K562 (cell line): Measurements from ENCODE around the gene MAD1L1. TPM values are rescaled to one million over a fixed set of nuclear protein-coding genes. Genes with fewer than 3 reads are reported as not detected.

Experiments used
- ARNT ChIP-seq, 2 experiments: fragments of 450-650 bp; IDR thresholded peaks; 2 replicates each; pipeline ENCODE4 v1.6.1; 2016; ENCODE audit warnings: mild to moderate bottlenecking in 1 of 2
- BRF1 ChIP-seq: IDR thresholded peaks from 3 replicates; pipeline ENCODE4 v1.6.1; 2011; ENCODE audit warnings: borderline replicate concordance, mild to moderate bottlenecking; ENCODE audit not compliant: insufficient read length; ENCODE audit errors: extremely low read depth
- CBX2 ChIP-seq: fragments of 200-600 bp; sonication (generic); IDR thresholded peaks from one replicate; pipeline ENCODE4 v1.6.1; 2012; ENCODE audit warnings: mild to moderate bottlenecking, low read length, inconsistent platforms; ENCODE audit not compliant: insufficient read depth, poor library complexity, severe bottlenecking
- DNMT1 ChIP-seq: fragments of 450-650 bp; IDR thresholded peaks from 2 replicates; pipeline ENCODE4 v1.6.1; 2016; ENCODE audit warnings: antibody characterized with exemption, mild to moderate bottlenecking
- KDM4B ChIP-seq, 2 experiments: fragments of 450-650 bp in 1 of 2; sonication (generic) in 1 of 2; IDR thresholded peaks; 2 replicates each; pipeline ENCODE4 v1.6.1; 2016 to 2017; ENCODE audit warnings: borderline replicate concordance in 2 of 2, antibody characterized with exemption in 1 of 2, low read depth in 1 of 2, mild to moderate bottlenecking in 1 of 2
- LARP7 ChIP-seq: fragments of 450-650 bp; IDR thresholded peaks from 2 replicates; pipeline ENCODE4 v1.6.1; 2016
- MECOM ChIP-seq: fragments of 250-450 bp; sonication (Bioruptor Pico); IDR thresholded peaks from 2 replicates; pipeline ENCODE4 v1.8.0; 2022; ENCODE audit warnings: inconsistent platforms
- PRPF4 ChIP-seq: fragments of 200-400 bp; formaldehyde crosslinking; IDR thresholded peaks from one replicate; pipeline ENCODE4 v1.6.1; 2017; ENCODE audit warnings: low read length, low read depth, mild to moderate bottlenecking; ENCODE audit not compliant: insufficient read depth, poor library complexity, severe bottlenecking
- TGIF2 ChIP-seq: sonication (generic); formaldehyde crosslinking; IDR thresholded peaks from 2 replicates; pipeline ENCODE4 v1.8.1; 2022; ENCODE audit warnings: mild to moderate bottlenecking, missing genetic modification reagents, moderate library complexity
- ZNF384 ChIP-seq: IDR thresholded peaks from 2 replicates; pipeline ENCODE4 v1.6.1; 2012; ENCODE audit warnings: low read depth, low read length, improper control_type of control experiment
- ZNF766 ChIP-seq: fragments of 200-800 bp; sonication (Bioruptor generic); conservative IDR thresholded peaks from 2 replicates; pipeline ENCODE4 v1.6.1; 2016; ENCODE audit warnings: missing genetic modification characterization, missing compliant biosample characterization
- polyA plus RNA-seq, 8 experiments: library from polyadenylated mRNA; depleted of rRNA in 4 of 8; stranded (reverse) in 5 of 8; unstranded in 3 of 8; fragments of >200 nt; fragmentation: Nextera tagmentation in 2 of 8; fragmentation: Illumina TruSeq in 1 of 8; extraction: Ambion mirVana in 2 of 8; extraction: Trizol in 1 of 8; gene quantifications; 2 replicates each; pipeline versions ENCODE4 v1.2.1 to v1.2.3, GENCODE V29; 2011 to 2014; ENCODE audit warnings: inconsistent platforms in 1 of 8, missing spikeins in 1 of 8
- total RNA-seq, 7 experiments: library from RNA; depleted of rRNA in 6 of 7; stranded (reverse); fragments of >200 nt in 6 of 7; fragmentation: Illumina TruSeq in 2 of 7; extraction: Trizol in 2 of 7; gene quantifications; 2 replicates each; pipeline versions ENCODE4 v1.2.1 to v1.2.3, GENCODE V29; 2011 to 2021; ENCODE audit warnings: low replicate concordance in 1 of 7
- TF ChIP-seq, protein P1 (sequence below): sonication (generic); formaldehyde crosslinking; IDR thresholded peaks from 2 replicates; pipeline ENCODE4 v1.8.1; 2023; ENCODE audit warnings: mild to moderate bottlenecking, missing genetic modification reagents
- TF ChIP-seq, protein P2 (sequence below): fragments of 250-450 bp; sonication (Bioruptor Pico); IDR thresholded peaks from 2 replicates; pipeline ENCODE4 v1.4.0; 2020
- TF ChIP-seq, protein P3 (sequence below): sonication (generic); formaldehyde crosslinking; IDR thresholded peaks from 2 replicates; pipeline ENCODE4 v1.8.0; 2023; ENCODE audit warnings: mild to moderate bottlenecking, missing genetic modification reagents
- TF ChIP-seq, protein P4 (sequence below): IDR thresholded peaks from 2 replicates; pipeline ENCODE4 v1.6.1; 2011; ENCODE audit warnings: borderline replicate concordance, low read depth, mild to moderate bottlenecking, moderate library complexity, low read length; ENCODE audit not compliant: insufficient read depth, poor library complexity, severe bottlenecking

MAD1L1 gene
- total and polyA plus RNA-seq, 9 of the 15 experiments (the other 6 are each of a cell fraction or from before 2014, with no cell fraction given) = 1.7 to 89.7 (median 18.0) TPM

DNA sequence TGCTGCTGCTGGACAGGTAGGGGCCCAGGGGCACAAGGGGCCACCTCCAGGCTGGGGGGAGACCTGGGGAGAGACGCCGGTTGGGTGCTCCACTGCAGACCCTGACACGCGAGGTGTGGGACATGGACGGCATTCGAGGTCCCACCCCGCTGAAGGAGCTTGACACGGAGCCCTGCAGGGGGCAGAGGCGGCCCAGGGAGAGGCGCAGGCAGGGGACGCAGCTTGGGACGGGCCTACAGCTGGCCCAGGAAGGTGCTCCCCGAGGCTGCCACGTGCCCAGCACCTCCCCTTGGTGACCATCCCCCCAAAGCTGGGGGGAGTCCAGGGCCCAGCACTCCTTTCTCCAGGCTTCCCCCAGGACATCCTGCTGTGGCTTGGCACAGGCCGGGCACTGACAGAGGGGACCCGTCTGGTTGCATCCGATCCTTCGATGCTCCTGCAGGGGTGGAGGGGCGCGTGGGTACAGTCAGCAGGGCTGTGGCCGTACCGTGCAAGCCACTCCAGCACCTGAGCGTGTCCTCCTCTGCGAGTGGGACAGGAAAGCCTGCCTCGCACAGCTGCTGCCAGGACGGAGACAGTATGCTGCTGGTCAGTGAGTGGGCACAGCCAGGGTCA is 388.3 kb downstream of the MAD1L1 start (continued):
- TF ChIP-seq, protein P1, sequence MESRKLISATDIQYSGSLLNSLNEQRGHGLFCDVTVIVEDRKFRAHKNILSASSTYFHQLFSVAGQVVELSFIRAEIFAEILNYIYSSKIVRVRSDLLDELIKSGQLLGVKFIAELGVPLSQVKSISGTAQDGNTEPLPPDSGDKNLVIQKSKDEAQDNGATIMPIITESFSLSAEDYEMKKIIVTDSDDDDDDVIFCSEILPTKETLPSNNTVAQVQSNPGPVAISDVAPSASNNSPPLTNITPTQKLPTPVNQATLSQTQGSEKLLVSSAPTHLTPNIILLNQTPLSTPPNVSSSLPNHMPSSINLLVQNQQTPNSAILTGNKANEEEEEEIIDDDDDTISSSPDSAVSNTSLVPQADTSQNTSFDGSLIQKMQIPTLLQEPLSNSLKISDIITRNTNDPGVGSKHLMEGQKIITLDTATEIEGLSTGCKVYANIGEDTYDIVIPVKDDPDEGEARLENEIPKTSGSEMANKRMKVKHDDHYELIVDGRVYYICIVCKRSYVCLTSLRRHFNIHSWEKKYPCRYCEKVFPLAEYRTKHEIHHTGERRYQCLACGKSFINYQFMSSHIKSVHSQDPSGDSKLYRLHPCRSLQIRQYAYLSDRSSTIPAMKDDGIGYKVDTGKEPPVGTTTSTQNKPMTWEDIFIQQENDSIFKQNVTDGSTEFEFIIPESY = peak; percentile 97
- TF ChIP-seq ZNF384 (no peak), MECOM (CRISPR knock-in tag) (no peak), PRPF4 (no peak), ARNT (IDR thresholded peaks at IDR 0.05) (no peak), ZNF766 (no peak), LARP7 (no peak), TGIF2 (CRISPR knock-in tag) (no peak), CBX2 (no peak), BRF1 (no peak), DNMT1 (no peak), KDM4B (IDR thresholded peaks at IDR 0.05; ENCODE audit: borderline replicate concordance in 2 of 2, low read depth in 1 of 2) (no peak)
- TF ChIP-seq, protein P2, sequence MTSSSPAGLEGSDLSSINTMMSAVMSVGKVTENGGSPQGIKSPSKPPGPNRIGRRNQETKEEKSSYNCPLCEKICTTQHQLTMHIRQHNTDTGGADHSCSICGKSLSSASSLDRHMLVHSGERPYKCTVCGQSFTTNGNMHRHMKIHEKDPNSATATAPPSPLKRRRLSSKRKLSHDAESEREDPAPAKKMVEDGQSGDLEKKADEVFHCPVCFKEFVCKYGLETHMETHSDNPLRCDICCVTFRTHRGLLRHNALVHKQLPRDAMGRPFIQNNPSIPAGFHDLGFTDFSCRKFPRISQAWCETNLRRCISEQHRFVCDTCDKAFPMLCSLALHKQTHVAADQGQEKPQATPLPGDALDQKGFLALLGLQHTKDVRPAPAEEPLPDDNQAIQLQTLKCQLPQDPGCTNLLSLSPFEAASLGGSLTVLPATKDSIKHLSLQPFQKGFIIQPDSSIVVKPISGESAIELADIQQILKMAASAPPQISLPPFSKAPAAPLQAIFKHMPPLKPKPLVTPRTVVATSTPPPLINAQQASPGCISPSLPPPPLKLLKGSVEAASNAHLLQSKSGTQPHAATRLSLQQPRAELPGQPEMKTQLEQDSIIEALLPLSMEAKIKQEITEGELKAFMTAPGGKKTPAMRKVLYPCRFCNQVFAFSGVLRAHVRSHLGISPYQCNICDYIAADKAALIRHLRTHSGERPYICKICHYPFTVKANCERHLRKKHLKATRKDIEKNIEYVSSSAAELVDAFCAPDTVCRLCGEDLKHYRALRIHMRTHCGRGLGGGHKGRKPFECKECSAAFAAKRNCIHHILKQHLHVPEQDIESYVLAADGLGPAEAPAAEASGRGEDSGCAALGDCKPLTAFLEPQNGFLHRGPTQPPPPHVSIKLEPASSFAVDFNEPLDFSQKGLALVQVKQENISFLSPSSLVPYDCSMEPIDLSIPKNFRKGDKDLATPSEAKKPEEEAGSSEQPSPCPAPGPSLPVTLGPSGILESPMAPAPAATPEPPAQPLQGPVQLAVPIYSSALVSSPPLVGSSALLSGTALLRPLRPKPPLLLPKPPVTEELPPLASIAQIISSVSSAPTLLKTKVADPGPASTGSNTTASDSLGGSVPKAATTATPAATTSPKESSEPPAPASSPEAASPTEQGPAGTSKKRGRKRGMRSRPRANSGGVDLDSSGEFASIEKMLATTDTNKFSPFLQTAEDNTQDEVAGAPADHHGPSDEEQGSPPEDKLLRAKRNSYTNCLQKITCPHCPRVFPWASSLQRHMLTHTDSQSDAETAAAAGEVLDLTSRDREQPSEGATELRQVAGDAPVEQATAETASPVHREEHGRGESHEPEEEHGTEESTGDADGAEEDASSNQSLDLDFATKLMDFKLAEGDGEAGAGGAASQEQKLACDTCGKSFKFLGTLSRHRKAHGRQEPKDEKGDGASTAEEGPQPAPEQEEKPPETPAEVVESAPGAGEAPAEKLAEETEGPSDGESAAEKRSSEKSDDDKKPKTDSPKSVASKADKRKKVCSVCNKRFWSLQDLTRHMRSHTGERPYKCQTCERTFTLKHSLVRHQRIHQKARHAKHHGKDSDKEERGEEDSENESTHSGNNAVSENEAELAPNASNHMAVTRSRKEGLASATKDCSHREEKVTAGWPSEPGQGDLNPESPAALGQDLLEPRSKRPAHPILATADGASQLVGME (CRISPR knock-in tag) = no peak
- TF ChIP-seq, protein P3, sequence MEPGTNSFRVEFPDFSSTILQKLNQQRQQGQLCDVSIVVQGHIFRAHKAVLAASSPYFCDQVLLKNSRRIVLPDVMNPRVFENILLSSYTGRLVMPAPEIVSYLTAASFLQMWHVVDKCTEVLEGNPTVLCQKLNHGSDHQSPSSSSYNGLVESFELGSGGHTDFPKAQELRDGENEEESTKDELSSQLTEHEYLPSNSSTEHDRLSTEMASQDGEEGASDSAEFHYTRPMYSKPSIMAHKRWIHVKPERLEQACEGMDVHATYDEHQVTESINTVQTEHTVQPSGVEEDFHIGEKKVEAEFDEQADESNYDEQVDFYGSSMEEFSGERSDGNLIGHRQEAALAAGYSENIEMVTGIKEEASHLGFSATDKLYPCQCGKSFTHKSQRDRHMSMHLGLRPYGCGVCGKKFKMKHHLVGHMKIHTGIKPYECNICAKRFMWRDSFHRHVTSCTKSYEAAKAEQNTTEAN (CRISPR knock-in tag) = no peak
- TF ChIP-seq, protein P4, sequence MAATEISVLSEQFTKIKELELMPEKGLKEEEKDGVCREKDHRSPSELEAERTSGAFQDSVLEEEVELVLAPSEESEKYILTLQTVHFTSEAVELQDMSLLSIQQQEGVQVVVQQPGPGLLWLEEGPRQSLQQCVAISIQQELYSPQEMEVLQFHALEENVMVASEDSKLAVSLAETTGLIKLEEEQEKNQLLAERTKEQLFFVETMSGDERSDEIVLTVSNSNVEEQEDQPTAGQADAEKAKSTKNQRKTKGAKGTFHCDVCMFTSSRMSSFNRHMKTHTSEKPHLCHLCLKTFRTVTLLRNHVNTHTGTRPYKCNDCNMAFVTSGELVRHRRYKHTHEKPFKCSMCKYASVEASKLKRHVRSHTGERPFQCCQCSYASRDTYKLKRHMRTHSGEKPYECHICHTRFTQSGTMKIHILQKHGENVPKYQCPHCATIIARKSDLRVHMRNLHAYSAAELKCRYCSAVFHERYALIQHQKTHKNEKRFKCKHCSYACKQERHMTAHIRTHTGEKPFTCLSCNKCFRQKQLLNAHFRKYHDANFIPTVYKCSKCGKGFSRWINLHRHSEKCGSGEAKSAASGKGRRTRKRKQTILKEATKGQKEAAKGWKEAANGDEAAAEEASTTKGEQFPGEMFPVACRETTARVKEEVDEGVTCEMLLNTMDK = no peak
